HS-5 (cell line): ENCODE measurements around the gene DIAPH2.
"Not testable (repeated sequence)": the region's sequence is repeated elsewhere in the genome, so short reads cannot be mapped to it uniquely, and the experiment has no call there.

ENCODE experiments used
- DNase-seq: peaks from one replicate; pipeline ENCODE4 v3.0.0-alpha.2; 2012; ENCODE audit warnings: low read depth

The DIAPH2 gene

GRCh38 chrX:97387004-97387403, 702.4 kb downstream of the DIAPH2 start:
- no peak for DNase-seq

- DNase-seq: peak; percentile 56
Observed at GRCh38 chrX:97389761-97390192, 705.1 kb downstream of the DIAPH2 start.

GRCh38 chrX:97397371-97397770, 712.7 kb downstream of the DIAPH2 start:
- DNase-seq: no peak

GRCh38 chrX:97398030-97398551, 713.4 kb downstream of the DIAPH2 start:
- DNase-seq: no peak

- peak; percentile 16 for DNase-seq
Observed at GRCh38 chrX:97399400-97399799, 714.8 kb downstream of the DIAPH2 start.

GRCh38 chrX:97400492-97400891, 715.9 kb downstream of the DIAPH2 start:
- no peak for DNase-seq

GRCh38 chrX:97401154-97401553, 716.5 kb downstream of the DIAPH2 start:
- no peak for DNase-seq

GRCh38 chrX:97401586-97402136, 717.0 kb downstream of the DIAPH2 start:
- no peak for DNase-seq

GRCh38 chrX:97402333-97402732, 717.7 kb downstream of the DIAPH2 start:
- no peak for DNase-seq

GRCh38 chrX:97402903-97403302, 718.3 kb downstream of the DIAPH2 start:
- DNase-seq: no peak

- DNase-seq: no peak
Observed at GRCh38 chrX:97405031-97405660, 720.5 kb downstream of the DIAPH2 start.

GRCh38 chrX:97409632-97410415, 725.2 kb downstream of the DIAPH2 start:
- DNase-seq: not testable (repeated sequence)

GRCh38 chrX:97416461-97416860, 731.8 kb downstream of the DIAPH2 start:
- DNase-seq: no peak

GRCh38 chrX:97429101-97429500, 744.5 kb downstream of the DIAPH2 start:
- no peak for DNase-seq

- no peak for DNase-seq
Observed at GRCh38 chrX:97431281-97431680, 746.6 kb downstream of the DIAPH2 start.

GRCh38 chrX:97446298-97446882, 761.7 kb downstream of the DIAPH2 start:
- no peak for DNase-seq

- no peak for DNase-seq
Observed at GRCh38 chrX:97447306-97447705, 762.7 kb downstream of the DIAPH2 start.

- DNase-seq: no peak
Observed at GRCh38 chrX:97452283-97452682, 767.6 kb downstream of the DIAPH2 start.

- DNase-seq: no peak
Observed at GRCh38 chrX:97461763-97462162, 777.1 kb downstream of the DIAPH2 start.

GRCh38 chrX:97471071-97471470, 786.4 kb downstream of the DIAPH2 start:
- DNase-seq: no peak

- DNase-seq: no peak
Observed at GRCh38 chrX:97474933-97475332, 790.3 kb downstream of the DIAPH2 start.

GRCh38 chrX:97479106-97479890, 794.7 kb downstream of the DIAPH2 start:
- DNase-seq: no peak
